ENCODE data around the gene EPHA6.

GRCh38 chr3:96986241-96986640 is 171.8 kb downstream of the EPHA6 start:
- TF ChIP-seq CTCF (IDR thresholded peaks at IDR 0.05) (no peak), POLR2AphosphoS5 (IDR thresholded peaks at IDR 0.05) (no peak), POLR2A (IDR thresholded peaks at IDR 0.05) (no peak), EP300 (IDR thresholded peaks at IDR 0.05) (no peak)
